ENCODE results near the gene EED. TPM values are rescaled to one million over a fixed set of nuclear protein-coding genes. Genes with fewer than 3 reads are reported as not detected.

Gene EED
- total RNA-seq, 1 donor from 2014 or later = 16.5 TPM

DNA sequence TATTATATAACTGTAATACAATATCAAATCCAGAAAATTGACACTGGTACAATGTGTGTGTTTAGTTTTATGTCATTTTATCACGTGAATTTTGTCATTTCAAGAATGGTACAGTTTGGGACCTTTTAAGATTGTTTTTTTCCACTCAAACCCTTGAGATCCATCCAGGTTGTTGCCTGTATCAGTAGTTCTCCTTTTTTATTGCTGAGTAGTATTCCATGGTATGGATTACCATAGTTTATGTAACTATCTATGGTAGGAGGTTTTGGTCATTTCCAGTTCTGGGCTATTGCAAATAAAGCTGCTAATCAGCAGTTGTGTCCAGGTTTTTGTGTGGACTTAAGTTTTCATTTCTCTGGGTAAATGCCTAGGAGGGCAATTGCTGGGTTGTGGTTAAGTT is 25.1 kb downstream of the EED start:
- TF ChIP-seq, protein P1, sequence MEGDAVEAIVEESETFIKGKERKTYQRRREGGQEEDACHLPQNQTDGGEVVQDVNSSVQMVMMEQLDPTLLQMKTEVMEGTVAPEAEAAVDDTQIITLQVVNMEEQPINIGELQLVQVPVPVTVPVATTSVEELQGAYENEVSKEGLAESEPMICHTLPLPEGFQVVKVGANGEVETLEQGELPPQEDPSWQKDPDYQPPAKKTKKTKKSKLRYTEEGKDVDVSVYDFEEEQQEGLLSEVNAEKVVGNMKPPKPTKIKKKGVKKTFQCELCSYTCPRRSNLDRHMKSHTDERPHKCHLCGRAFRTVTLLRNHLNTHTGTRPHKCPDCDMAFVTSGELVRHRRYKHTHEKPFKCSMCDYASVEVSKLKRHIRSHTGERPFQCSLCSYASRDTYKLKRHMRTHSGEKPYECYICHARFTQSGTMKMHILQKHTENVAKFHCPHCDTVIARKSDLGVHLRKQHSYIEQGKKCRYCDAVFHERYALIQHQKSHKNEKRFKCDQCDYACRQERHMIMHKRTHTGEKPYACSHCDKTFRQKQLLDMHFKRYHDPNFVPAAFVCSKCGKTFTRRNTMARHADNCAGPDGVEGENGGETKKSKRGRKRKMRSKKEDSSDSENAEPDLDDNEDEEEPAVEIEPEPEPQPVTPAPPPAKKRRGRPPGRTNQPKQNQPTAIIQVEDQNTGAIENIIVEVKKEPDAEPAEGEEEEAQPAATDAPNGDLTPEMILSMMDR (IDR thresholded peaks at IDR 0.05) = no peak

DNA sequence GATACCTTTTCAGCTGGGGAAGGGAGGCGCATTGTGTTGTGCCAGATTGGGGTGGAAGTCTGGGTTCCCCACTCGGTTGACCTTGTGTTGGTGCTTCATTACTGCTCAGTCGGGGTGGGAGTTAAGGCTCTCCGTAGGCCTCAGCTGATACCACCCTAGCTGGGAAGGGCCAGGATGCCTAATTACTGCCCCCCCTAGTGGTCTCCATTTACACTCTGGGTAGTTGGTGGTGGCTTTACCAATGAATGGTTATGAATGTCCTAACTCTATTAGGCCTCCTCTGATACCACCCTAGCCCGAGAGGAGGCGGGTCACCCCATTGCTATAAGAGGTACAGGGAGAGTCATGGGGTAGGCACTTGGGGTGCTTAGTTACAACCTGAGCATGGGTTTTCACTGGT is 29.9 kb downstream of the EED start:
- H3K9me3 Mint-ChIP-seq (ENCODE audit: unreplicated experiment) = no peaks in the 10 kb centered on the region
- H3K27me3 Mint-ChIP-seq (ENCODE audit: unreplicated experiment) = no peaks in the 10 kb centered on the region
- peaks cover 42% of the 10 kb centered on the region for H3K36me3 Mint-ChIP-seq (ENCODE audit: unreplicated experiment)
- H3K27ac Mint-ChIP-seq (ENCODE audit: unreplicated experiment) = no peak overlapping the region
- no peak for DNase-seq (ENCODE audit: extremely low spot score, unreplicated experiment)
- TF ChIP-seq, protein P1 (IDR thresholded peaks at IDR 0.05) = no peak
- H3K4me3 Mint-ChIP-seq (ENCODE audit: unreplicated experiment) = no peak overlapping the region
- H3K4me1 Mint-ChIP-seq (ENCODE audit: unreplicated experiment) = no peaks in the 10 kb centered on the region

More for the DNA sequence above, 25.1 kb downstream of the EED start:
- no peaks in the 10 kb centered on the region for H3K27me3 Mint-ChIP-seq (ENCODE audit: unreplicated experiment)
- peaks cover 34% of the 10 kb centered on the region for H3K36me3 Mint-ChIP-seq (ENCODE audit: unreplicated experiment)
- H3K9me3 Mint-ChIP-seq (ENCODE audit: unreplicated experiment) = no peaks in the 10 kb centered on the region
- DNase-seq (ENCODE audit: extremely low spot score, unreplicated experiment) = no peak
- no peaks in the 10 kb centered on the region for H3K4me1 Mint-ChIP-seq (ENCODE audit: unreplicated experiment)
- no peak overlapping the region for H3K27ac Mint-ChIP-seq (ENCODE audit: unreplicated experiment)
- H3K4me3 Mint-ChIP-seq (ENCODE audit: unreplicated experiment) = no peak overlapping the region

DNA sequence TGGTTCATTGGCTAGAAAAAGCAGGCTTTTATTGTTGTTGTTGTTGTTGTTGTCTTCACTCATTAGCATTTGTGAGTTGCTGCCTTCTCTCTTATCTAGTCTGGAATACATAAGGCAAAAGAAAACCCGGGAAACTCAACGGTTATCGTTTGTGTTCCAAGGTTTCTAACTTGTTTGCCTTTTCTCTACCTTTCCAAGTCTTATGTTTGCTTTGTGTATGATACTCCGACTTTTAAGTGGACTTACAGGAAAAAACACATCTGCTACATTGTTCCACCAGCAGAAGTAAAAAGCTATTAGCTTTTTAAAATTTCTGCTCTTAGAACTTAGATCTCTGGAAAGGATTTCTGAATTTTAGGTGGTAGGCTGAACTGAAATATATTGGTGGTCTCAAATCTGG is 30.4 kb downstream of the EED start:
- Mint-ChIP-seq H3K9me3 (ENCODE audit: unreplicated experiment) (no peaks in the 10 kb centered on the region), H3K27ac (ENCODE audit: unreplicated experiment) (no peak overlapping the region), H3K36me3 (ENCODE audit: unreplicated experiment) (peaks cover 44% of the 10 kb centered on the region), H3K4me3 (ENCODE audit: unreplicated experiment) (no peak overlapping the region), H3K27me3 (ENCODE audit: unreplicated experiment) (no peaks in the 10 kb centered on the region), H3K4me1 (ENCODE audit: unreplicated experiment) (no peaks in the 10 kb centered on the region)
- DNase-seq (ENCODE audit: extremely low spot score, unreplicated experiment) = no peak
- TF ChIP-seq, protein P1 (IDR thresholded peaks at IDR 0.05) = no peak

DNA sequence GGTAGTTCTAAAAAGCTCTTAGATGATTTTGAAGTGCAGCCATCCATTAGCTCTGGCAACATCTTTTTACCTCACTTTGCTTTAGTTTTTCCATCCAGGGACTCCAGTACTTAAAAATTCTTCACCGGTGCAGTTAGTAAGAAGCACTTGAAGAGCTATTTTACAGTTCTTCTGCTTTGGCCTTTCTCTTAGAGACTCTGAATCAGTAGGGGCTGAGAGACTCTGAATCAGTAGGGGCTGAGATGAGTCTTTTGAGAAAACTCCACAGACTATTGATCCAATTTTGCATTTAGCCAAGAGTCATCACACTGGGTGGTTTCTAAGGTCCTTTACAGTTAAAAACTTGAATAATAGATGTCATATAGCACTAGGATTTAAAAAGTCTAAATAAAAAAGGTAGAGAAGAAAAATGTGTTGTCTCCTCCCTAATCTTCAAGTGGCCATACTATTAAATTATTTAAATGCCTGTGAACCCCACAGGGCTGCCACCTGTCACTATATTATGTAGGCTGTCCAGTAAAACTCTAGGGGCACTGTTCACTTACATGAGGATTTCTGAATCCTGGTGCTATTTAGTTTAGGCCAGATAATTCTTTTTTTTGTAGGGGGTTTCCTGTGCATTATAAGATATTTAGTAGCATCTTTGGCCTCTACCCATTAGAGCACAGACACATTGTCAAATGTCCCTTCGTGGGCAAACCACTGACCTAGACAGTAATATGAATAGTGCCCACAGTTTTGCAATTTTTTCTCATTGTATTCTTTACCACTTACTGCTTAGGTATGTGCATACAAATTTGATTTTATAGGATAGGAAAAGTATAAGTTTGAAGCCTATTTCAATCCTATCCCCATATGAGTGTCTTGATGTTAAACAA is 31.2 kb downstream of the EED start:
- no peaks in the 10 kb centered on the region for H3K4me1 Mint-ChIP-seq (ENCODE audit: unreplicated experiment)
- no peaks in the 10 kb centered on the region for H3K9me3 Mint-ChIP-seq (ENCODE audit: unreplicated experiment)
- H3K27ac Mint-ChIP-seq (ENCODE audit: unreplicated experiment) = no peak overlapping the region
- TF ChIP-seq, protein P1 (IDR thresholded peaks at IDR 0.05) = no peak
- H3K4me3 Mint-ChIP-seq (ENCODE audit: unreplicated experiment) = no peak overlapping the region
- no peak for DNase-seq (ENCODE audit: extremely low spot score, unreplicated experiment)
- peaks cover 44% of the 10 kb centered on the region for H3K36me3 Mint-ChIP-seq (ENCODE audit: unreplicated experiment)
- H3K27me3 Mint-ChIP-seq (ENCODE audit: unreplicated experiment) = no peaks in the 10 kb centered on the region

DNA sequence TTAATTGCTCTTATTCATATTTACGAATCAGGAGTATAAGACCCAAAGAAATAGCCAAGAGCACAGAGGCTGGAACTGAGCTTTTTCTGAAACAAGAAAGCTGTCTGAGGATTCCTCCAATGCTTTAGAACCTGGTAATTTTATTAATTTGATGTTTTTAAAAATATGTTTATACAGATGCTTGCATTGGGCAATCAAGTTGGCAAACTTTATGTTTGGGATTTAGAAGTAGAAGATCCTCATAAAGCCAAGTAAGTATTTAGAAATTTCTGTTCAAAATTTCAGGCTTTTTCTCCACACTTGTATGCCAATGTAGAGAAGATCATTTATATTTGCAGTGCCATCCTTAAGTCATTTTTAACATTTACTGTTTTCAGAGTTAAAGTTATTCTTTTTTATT is 33.2 kb downstream of the EED start:
- H3K36me3 Mint-ChIP-seq (ENCODE audit: unreplicated experiment) = peaks cover 38% of the 10 kb centered on the region
- H3K4me3 Mint-ChIP-seq (ENCODE audit: unreplicated experiment) = no peak overlapping the region
- DNase-seq (ENCODE audit: extremely low spot score, unreplicated experiment) = no peak
- TF ChIP-seq, protein P1 (IDR thresholded peaks at IDR 0.05) = no peak
- H3K4me1 Mint-ChIP-seq (ENCODE audit: unreplicated experiment) = no peaks in the 10 kb centered on the region
- no peaks in the 10 kb centered on the region for H3K9me3 Mint-ChIP-seq (ENCODE audit: unreplicated experiment)
- H3K27ac Mint-ChIP-seq (ENCODE audit: unreplicated experiment) = no peak overlapping the region
- H3K27me3 Mint-ChIP-seq (ENCODE audit: unreplicated experiment) = no peaks in the 10 kb centered on the region

All from osteocyte (in vitro differentiated cells).